Body of pancreas (tissue), 4 donors: Measurements from ENCODE around the gene RECQL5.

Source experiments
- CTCF ChIP-seq, 7 experiments: fragments of 450-650 bp in 4 of 7; fragments of 200-600 bp in 3 of 7; sonication (generic) in 3 of 7; IDR thresholded peaks; one replicate each; pipeline ENCODE4 v1.5.1; 2016 to 2019; ENCODE audit warnings: antibody characterized with exemption in 7 of 7
- POLR2A ChIP-seq, 3 donors: fragments of 450-650 bp; IDR thresholded peaks; one replicate each; pipeline ENCODE4 v1.6.1; 2016; ENCODE audit warnings: antibody characterized with exemption in 3 of 3, mild to moderate bottlenecking in 2 of 3

- TF ChIP-seq POLR2A (IDR thresholded peaks at IDR 0.05) = no peak
- TF ChIP-seq CTCF (IDR thresholded peaks at IDR 0.05) = peak; percentile 38 to 77 (median 67)
Observed at GRCh38 chr17:75601057-75601987, 65.6 kb downstream of the RECQL5 start.
